NCI-H2081 treated with DMSO at 0.1 percent for 48 hours (cell line): ENCODE measurements around the gene FAM131A.

ENCODE experiments used
- DNase-seq: peaks from one replicate; lab custom pipeline; 2025; lab: John Stamatoyannopoulos, UW

The FAM131A gene

GRCh38 chr3:184337399-184337714 lies at the start of gene FAM131A:
TSS of gene FAM131A (plus strand) at chr3:184337600. CDS start at chr3:184337631, 31 bp downstream.
- no peak for DNase-seq

- DNase-seq = no peak
Observed at GRCh38 chr3:184289426-184289938, 47.9 kb upstream of the FAM131A start.

GRCh38 chr3:184290331-184290730 lies 47.1 kb upstream of the FAM131A start:
- DNase-seq = no peak

GRCh38 chr3:184291044-184291737 lies 46.2 kb upstream of the FAM131A start:
- no peak for DNase-seq

- DNase-seq = no peak
Observed at GRCh38 chr3:184291738-184292445, 45.5 kb upstream of the FAM131A start.

GRCh38 chr3:184295771-184296170 lies 41.6 kb upstream of the FAM131A start:
- DNase-seq = no peak

GRCh38 chr3:184296616-184297015 lies 40.8 kb upstream of the FAM131A start:
- DNase-seq = no peak

- DNase-seq = peak; percentile 91
Observed at GRCh38 chr3:184298759-184299487, 38.5 kb upstream of the FAM131A start, which contains the start of gene PSMD2. TSS of gene PSMD2 (plus strand) at chr3:184299241. CDS start at chr3:184299267, 26 bp downstream.

- DNase-seq = no peak
Observed at GRCh38 chr3:184299488-184300377, 37.7 kb upstream of the FAM131A start.

GRCh38 chr3:184300378-184300720 lies 37.1 kb upstream of the FAM131A start:
- no peak for DNase-seq

GRCh38 chr3:184305577-184305976 lies 31.8 kb upstream of the FAM131A start:
- no peak for DNase-seq

GRCh38 chr3:184306341-184306972 lies 30.9 kb upstream of the FAM131A start:
- DNase-seq = no peak

- DNase-seq = no peak
Observed at GRCh38 chr3:184307915-184308314, 29.5 kb upstream of the FAM131A start.

- no peak for DNase-seq
Observed at GRCh38 chr3:184308744-184309143, 28.7 kb upstream of the FAM131A start.

- DNase-seq = no peak
Observed at GRCh38 chr3:184311633-184312032, 25.8 kb upstream of the FAM131A start.

GRCh38 chr3:184314363-184314699 lies 23.1 kb upstream of the FAM131A start, which contains the start of gene EIF4G1:
TSS of gene EIF4G1 (plus strand) at chr3:184314606. CDS start at chr3:184315797, 1,191 bp downstream.
- DNase-seq = peak; percentile 90

- DNase-seq = no peak
Observed at GRCh38 chr3:184314700-184315542, 22.5 kb upstream of the FAM131A start.

GRCh38 chr3:184315543-184315867 lies 21.9 kb upstream of the FAM131A start:
- no peak for DNase-seq

GRCh38 chr3:184315871-184316661 lies 21.3 kb upstream of the FAM131A start:
- DNase-seq = no peak

- no peak for DNase-seq
Observed at GRCh38 chr3:184316792-184317191, 20.6 kb upstream of the FAM131A start.
